ENCODE results near the gene STAM. TPM values are rescaled to one million over a fixed set of nuclear protein-coding genes. Genes with fewer than 3 reads are reported as not detected.

The STAM gene
- polyA plus RNA-seq, 1 donor from 2014 or later: 33.0 TPM

GRCh38 chr10:17734432-17735080 lies 90.6 kb downstream of the STAM start:
- H3K9me2 ChIP-seq (ENCODE audit: insufficient read depth, low read length): no peaks in the 10 kb centered on the region
- TF ChIP-seq CTCF (IDR thresholded peaks at IDR 0.05; ENCODE audit: poor library complexity, severe bottlenecking): no peak
- TF ChIP-seq EP300 (conservative IDR thresholded peaks at IDR 0.05; ENCODE audit: poor library complexity, severe bottlenecking): no peak
- TF ChIP-seq POLR2AphosphoS5 (IDR thresholded peaks at IDR 0.05): no peak
- TF ChIP-seq SMC3 (conservative IDR thresholded peaks at IDR 0.05; ENCODE audit: poor library complexity): no peak
- TF ChIP-seq TAF1 (IDR thresholded peaks at IDR 0.05; ENCODE audit: low read depth): no peak
- no peak overlapping the region for H3K27ac ChIP-seq (ENCODE audit: low read length)

GRCh38 chr10:17735166-17735941 lies 91.4 kb downstream of the STAM start:
- no peaks in the 10 kb centered on the region for H4K20me1 ChIP-seq (ENCODE audit: insufficient read depth)
- H3K9me2 ChIP-seq (ENCODE audit: insufficient read depth, low read length): no peaks in the 10 kb centered on the region
- H2AFZ ChIP-seq (ENCODE audit: low read depth, low read length): no peak overlapping the region
- TF ChIP-seq TAF1 (IDR thresholded peaks at IDR 0.05; ENCODE audit: low read depth) (no peak), RAD21 (conservative IDR thresholded peaks at IDR 0.05) (no peak), EP300 (conservative IDR thresholded peaks at IDR 0.05; ENCODE audit: poor library complexity, severe bottlenecking) (no peak), SMC3 (conservative IDR thresholded peaks at IDR 0.05; ENCODE audit: poor library complexity) (no peak), POLR2AphosphoS5 (IDR thresholded peaks at IDR 0.05) (no peak), MXI1 (conservative IDR thresholded peaks at IDR 0.05; ENCODE audit: poor library complexity, severe bottlenecking) (no peak), CTCF (IDR thresholded peaks at IDR 0.05; ENCODE audit: poor library complexity, severe bottlenecking) (no peak), REST (IDR thresholded peaks at IDR 0.05; ENCODE audit: borderline replicate concordance) (no peak), EZH2 (IDR thresholded peaks at IDR 0.05; ENCODE audit: borderline replicate concordance, insufficient read depth, low read length, poor library complexity, severe bottlenecking) (no peak)
- H3K9ac ChIP-seq (ENCODE audit: low read length): no peak overlapping the region
- no peak overlapping the region for H3K27ac ChIP-seq (ENCODE audit: low read length)
- H3K4me3 ChIP-seq (ENCODE audit: low read length): no peak overlapping the region
- H3K27me3 ChIP-seq (ENCODE audit: insufficient read depth, low read depth, low read length): no peaks in the 10 kb centered on the region
- no peaks in the 10 kb centered on the region for H3K36me3 ChIP-seq (ENCODE audit: insufficient read depth, low read length)
- no peaks in the 10 kb centered on the region for H3K9me3 ChIP-seq (ENCODE audit: low read length)
- no peak overlapping the region for H3K4me2 ChIP-seq (ENCODE audit: low read length)
- H3F3A ChIP-seq (ENCODE audit: insufficient read depth, low read length, poor library complexity, severe bottlenecking): no peaks in the 10 kb centered on the region
- H3K79me2 ChIP-seq (replicated peaks; ENCODE audit: insufficient read depth, low read length): no peaks in the 10 kb centered on the region

More at GRCh38 chr10:17734432-17735080, 90.6 kb downstream of the STAM start:
- Histone ChIP-seq H3K9me3 (ENCODE audit: low read length) (no peaks in the 10 kb centered on the region), H3K4me2 (ENCODE audit: low read length) (no peak overlapping the region), H3K4me3 (ENCODE audit: low read length) (no peak overlapping the region), H2AFZ (ENCODE audit: low read depth, low read length) (no peak overlapping the region), H3K27me3 (ENCODE audit: insufficient read depth, low read depth, low read length) (no peaks in the 10 kb centered on the region), H4K20me1 (ENCODE audit: insufficient read depth) (no peaks in the 10 kb centered on the region), H3K9ac (ENCODE audit: low read length) (no peak overlapping the region), H3F3A (ENCODE audit: insufficient read depth, low read length, poor library complexity, severe bottlenecking) (no peaks in the 10 kb centered on the region), H3K79me2 (replicated peaks; ENCODE audit: insufficient read depth, low read length) (no peaks in the 10 kb centered on the region), H3K36me3 (ENCODE audit: insufficient read depth, low read length) (no peaks in the 10 kb centered on the region)

Data from neural cell (in vitro differentiated cells).